PC-9 (cell line): ENCODE results near the gene PCLAF.

ENCODE experiments used
- CTCF ChIP-seq: fragments of 200-600 bp; sonication (generic); conservative IDR thresholded peaks from 2 replicates; pipeline ENCODE4 v1.6.1; 2017; ENCODE audit warnings: mixed run types, antibody characterized with exemption, mild to moderate bottlenecking, moderate library complexity
- EZH2 ChIP-seq: fragments of 200-600 bp; sonication (generic); IDR thresholded peaks from 2 replicates; pipeline ENCODE4 v1.8.0; 2017; ENCODE audit warnings: antibody characterized with exemption, low read depth

GRCh38 chr15:64355348-64355943, 25.8 kb downstream of the PCLAF start:
- no peak for TF ChIP-seq CTCF
- no peak for TF ChIP-seq EZH2
